K562 (cell line): ENCODE data around the gene AAK1. TPM values are rescaled to one million over a fixed set of nuclear protein-coding genes. Genes with fewer than 3 reads are reported as not detected.

Experiments
- ATAC-seq: fragments of 200-7000 bp; cut with Tn5 transposase; 3 replicates; pipeline ENCODE4 v1.9.1; 2020; ENCODE audit warnings: moderate library complexity
- BruUV-seq: library from RNA; stranded (reverse); fragments of 400-500 nt; replicated peaks from 2 replicates; lab custom pipeline; 2021; lab: Mats Ljungman, UMichigan
- CTCF ChIA-PET: fragments of 300-600 bp; formaldehyde crosslinking; extraction: SDS; loops from one replicate; lab custom pipeline; 2021; ENCODE audit warnings: low intra/inter-chr PET ratio; lab: Yijun Ruan, JAX
- POLR2A ChIA-PET: fragments of 300-600, 350-650 bp; sonication (Branson Sonifier 250); formaldehyde crosslinking; extraction: SDS; loops from one replicate; lab custom pipeline; 2021; ENCODE audit warnings: antibody characterized with exemption, inconsistent platforms; lab: Yijun Ruan, JAX
- DNase-seq, 4 experiments: peaks; one replicate each; pipeline versions ENCODE4 v3.0.0 to v3.0.0-alpha.2; 2011 to 2018; ENCODE audit warnings: low spot score in 3 of 4, mixed read lengths in 3 of 4; ENCODE audit errors: extremely low read depth in 1 of 4
- FAIRE-seq: peaks from 2 replicates; lab custom pipeline; 2011; peaks lifted over from hg19 to GRCh38; lab: Jason Lieb, UNC
- H2AFZ ChIP-seq: 2 replicates; pipeline ENCODE4 v1.6.0; 2011; ENCODE audit warnings: low read depth, low read length, control low read depth, inconsistent platforms
- H3K27ac ChIP-seq: fragments of 200-600 bp; 3 replicates; pipeline ENCODE4 v1.8.0; 2011; ENCODE audit warnings: low read depth, mild to moderate bottlenecking, control low read depth, inconsistent platforms, low read length, moderate library complexity, mixed read lengths; ENCODE audit errors: extremely low read depth
- H3K27me3 ChIP-seq, 2 experiments: fragments of 300-600 bp in 1 of 2; 2 replicates in 1 of 2; 3 replicates in 1 of 2; pipeline versions ENCODE4 v1.6.0 to v1.8.0; 2011; ENCODE audit warnings: inconsistent platforms in 2 of 2, low read length in 2 of 2, mild to moderate bottlenecking in 1 of 2, mixed read lengths in 1 of 2, moderate library complexity in 1 of 2; ENCODE audit not compliant: control insufficient read depth in 2 of 2, insufficient read depth in 2 of 2
- H3K36me3 ChIP-seq: fragments of 300-600 bp; 3 replicates; pipeline ENCODE4 v1.8.0; 2011; ENCODE audit warnings: mild to moderate bottlenecking, low read length, inconsistent platforms; ENCODE audit not compliant: control insufficient read depth, insufficient read depth
- H3K4me1 ChIP-seq, 2 experiments: fragments of 200-600 bp in 1 of 2; replicated peaks in 1 of 2; 2 replicates in 1 of 2; 3 replicates in 1 of 2; pipeline versions ENCODE4 v1.5.1 to v1.8.0; 2011; ENCODE audit warnings: inconsistent platforms in 2 of 2, low read length in 2 of 2, mild to moderate bottlenecking in 1 of 2, mixed read lengths in 1 of 2, moderate library complexity in 1 of 2; ENCODE audit not compliant: control insufficient read depth in 2 of 2, insufficient read depth in 2 of 2
- H3K4me2 ChIP-seq: 2 replicates; pipeline ENCODE4 v1.6.1; 2011; ENCODE audit warnings: low read length, control low read depth, inconsistent platforms, mixed read lengths; ENCODE audit not compliant: insufficient read depth
- H3K4me3 ChIP-seq: fragments of 200-600 bp; sonication (generic), shearing (Covaris generic); 2 replicates; pipeline ENCODE4 v1.5.1; 2016; ENCODE audit warnings: control low read depth, inconsistent platforms
- H3K79me2 ChIP-seq: fragments of 200-600 bp; 3 replicates; pipeline ENCODE4 v1.8.0; 2011; ENCODE audit warnings: low read length, inconsistent platforms; ENCODE audit not compliant: control insufficient read depth, insufficient read depth
- H3K9ac ChIP-seq, 2 experiments: 2 replicates each; pipeline versions ENCODE4 v1.6.0 to v1.6.1; 2011; ENCODE audit warnings: low read depth in 2 of 2, low read length in 2 of 2, control low read depth in 1 of 2, inconsistent platforms in 1 of 2, mild to moderate bottlenecking in 1 of 2, mixed read lengths in 1 of 2; ENCODE audit not compliant: insufficient read depth in 1 of 2
- H3K9me1 ChIP-seq: one replicate; pipeline ENCODE4 v1.6.0; 2011; ENCODE audit warnings: inconsistent platforms, mild to moderate bottlenecking, low read length, moderate library complexity; ENCODE audit not compliant: control insufficient read depth, insufficient read depth
- H3K9me3 ChIP-seq: replicated peaks from 2 replicates; pipeline ENCODE4 v1.5.1; 2011; ENCODE audit warnings: low read depth, low read length, inconsistent platforms; ENCODE audit not compliant: control insufficient read depth, insufficient read depth
- H4K20me1 ChIP-seq: replicated peaks from 2 replicates; pipeline ENCODE4 v1.6.1; 2011; ENCODE audit warnings: low read length, inconsistent platforms, mixed read lengths; ENCODE audit not compliant: control insufficient read depth, insufficient read depth
- HDAC1 ChIP-seq, 2 experiments: fragments of 450-650 bp; IDR thresholded peaks; 2 replicates each; pipeline ENCODE4 v1.6.1; 2016 to 2017; ENCODE audit warnings: inconsistent platforms in 1 of 2, mild to moderate bottlenecking in 1 of 2, moderate library complexity in 1 of 2
- HNRNPUL1 ChIP-seq: fragments of 200-400 bp; formaldehyde crosslinking; IDR thresholded peaks from 2 replicates; pipeline ENCODE4 v1.6.1; 2017; ENCODE audit warnings: low read length
- MAFF ChIP-seq: IDR thresholded peaks from 2 replicates; pipeline ENCODE4 v1.6.1; 2012; ENCODE audit warnings: low read length, improper control_type of control experiment
- POLR3A ChIP-seq: IDR thresholded peaks from 2 replicates; pipeline ENCODE4 v1.6.1; 2011; ENCODE audit warnings: borderline replicate concordance, mild to moderate bottlenecking, moderate library complexity; ENCODE audit not compliant: insufficient read length, insufficient read depth; ENCODE audit errors: extremely low read depth
- RFX5 ChIP-seq: IDR thresholded peaks from 2 replicates; pipeline ENCODE4 v1.6.1; 2011; ENCODE audit warnings: low read depth, mild to moderate bottlenecking, improper control_type of control experiment, low read length
- SLC30A9 ChIP-seq: fragments of 250-450 bp; sonication (Bioruptor Pico); IDR thresholded peaks from 2 replicates; pipeline ENCODE4 v1.8.0; 2022; ENCODE audit warnings: mild to moderate bottlenecking, moderate library complexity
- SMARCA5 ChIP-seq: fragments of 450-650 bp; IDR thresholded peaks from 2 replicates; pipeline ENCODE4 v1.6.1; 2016
- TRIM25 ChIP-seq: fragments of 450-650 bp; IDR thresholded peaks from 2 replicates; pipeline ENCODE4 v1.7.0; 2016; ENCODE audit warnings: borderline replicate concordance
- ZNF253 ChIP-seq: fragments of 250-450 bp; sonication (Bioruptor Pico); conservative IDR thresholded peaks from 2 replicates; pipeline ENCODE4 v1.6.1; 2021; ENCODE audit warnings: mild to moderate bottlenecking
- ZNF75A ChIP-seq: fragments of 450-650 bp; formaldehyde crosslinking; IDR thresholded peaks from 2 replicates; pipeline ENCODE4 v1.4.0; 2020; ENCODE audit warnings: mild to moderate bottlenecking
- WGBS: fragments of 100-300 bp; shearing (Covaris generic); methylation state at CpG from one replicate; pipeline ENCODE4 v1.1.6; 2016; ENCODE audit warnings: low coverage, mixed read lengths; ENCODE audit not compliant: insufficient coverage; ENCODE audit errors: missing lambda C conversion rate; 5-methylcytosine and 5-hydroxymethylcytosine counted together
- in situ Hi-C: fragments of 300-500 bp; cut with MboI; formaldehyde crosslinking; loops from 4 replicates; pipeline ENCODE4 v1.15.0; 2018; ENCODE audit warnings: inconsistent platforms, mixed read lengths
- intact Hi-C: fragments of 100-400 bp; cut with micrococcal nuclease; formaldehyde crosslinking; loops from 2 replicates; pipeline ENCODE4 v1.14.2; 2022
- polyA plus RNA-seq, 8 experiments: library from polyadenylated mRNA; depleted of rRNA in 4 of 8; stranded (reverse) in 5 of 8; unstranded in 3 of 8; fragments of >200 nt; fragmentation: Nextera tagmentation in 2 of 8; fragmentation: Illumina TruSeq in 1 of 8; extraction: Ambion mirVana in 2 of 8; extraction: Trizol in 1 of 8; gene quantifications; 2 replicates each; pipeline versions ENCODE4 v1.2.1 to v1.2.3, GENCODE V29; 2011 to 2014; ENCODE audit warnings: inconsistent platforms in 1 of 8, missing spikeins in 1 of 8
- total RNA-seq, 7 experiments: library from RNA; depleted of rRNA in 6 of 7; stranded (reverse); fragments of >200 nt in 6 of 7; fragmentation: Illumina TruSeq in 2 of 7; extraction: Trizol in 2 of 7; gene quantifications; 2 replicates each; pipeline versions ENCODE4 v1.2.1 to v1.2.3, GENCODE V29; 2011 to 2021; ENCODE audit warnings: low replicate concordance in 1 of 7
- TF ChIP-seq, protein P1 (sequence below): fragments of 150-350 bp; conservative IDR thresholded peaks from 2 replicates; pipeline ENCODE4 v1.6.1; 2014; ENCODE audit warnings: low read length
- TF ChIP-seq, protein P2 (sequence below): fragments of 450-650 bp; IDR thresholded peaks from 2 replicates; pipeline ENCODE4 v1.6.1; 2016; ENCODE audit warnings: missing biosample characterization, missing genetic modification characterization

Gene AAK1
- total and polyA plus RNA-seq, 9 of the 15 experiments (the other 6 are each of a cell fraction or from before 2014, with no cell fraction given), result 0.89 to 17.1 (median 6.0) TPM

DNA sequence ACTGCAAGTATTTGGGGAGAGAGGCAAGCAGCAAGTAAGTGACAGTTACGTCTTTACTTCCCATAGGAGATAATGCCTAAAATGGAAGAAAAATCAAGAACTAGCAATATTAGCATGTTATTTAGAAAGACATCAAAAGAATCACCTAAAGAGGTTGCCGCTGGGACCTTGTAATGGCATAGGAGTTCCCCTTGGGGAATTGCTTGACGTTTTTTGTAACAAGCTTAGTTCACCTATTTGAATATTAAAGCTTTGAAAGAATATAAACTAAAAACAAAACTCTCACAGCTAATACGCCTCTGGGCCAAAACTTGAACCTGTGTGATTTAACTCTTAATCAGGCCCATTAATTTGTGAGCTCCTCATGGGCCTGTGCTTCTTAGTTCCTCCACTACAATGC, 89.0 kb downstream of the AAK1 start:
- no TSS peak for BruUV-seq
- CTCF ChIA-PET, result no interaction called here
- Histone ChIP-seq H3K27me3 (no peaks in the 10 kb centered on the region), H2AFZ (no peak overlapping the region), H3K9ac (no peak overlapping the region), H3K9me3 (no peaks in the 10 kb centered on the region), H3K27ac (no peak overlapping the region), H3K4me3 (no peak overlapping the region), H3K79me2 (no peaks in the 10 kb centered on the region), H3K9me1 (no peaks in the 10 kb centered on the region), H3K4me1 (no peaks in the 10 kb centered on the region; a peak in 1 of 5 replicates), H3K4me2 (no peak overlapping the region), H3K36me3 (no peaks in the 10 kb centered on the region), H4K20me1 (no peaks in the 10 kb centered on the region)
- in situ Hi-C loops, result no loop called here
- ATAC-seq, result no peak
- intact Hi-C loops, result loop anchor here (10.0 kb wide), 1 partner anchor 180 kb away; no protein-coding TSS in a partner anchor
- POLR2A ChIA-PET, result interaction anchor here (0.6 kb wide), 1 partner anchor 58 kb away, joined by 3 read pairs; no protein-coding TSS in a partner anchor
- WGBS, result 80% methylated on average over 4 of the region's 4 CpGs
- DNase-seq, result no peak
- FAIRE-seq, result no peak
- TF ChIP-seq RFX5 (no peak), ZNF75A (CRISPR knock-in tag) (no peak), MAFF (no peak), SMARCA5 (no peak), ZNF253 (CRISPR knock-in tag) (no peak), POLR3A (no peak), TRIM25 (no peak), HDAC1 (IDR thresholded peaks at IDR 0.05) (no peak), SLC30A9 (CRISPR knock-in tag) (no peak), HNRNPUL1 (no peak)
- TF ChIP-seq, protein P1, sequence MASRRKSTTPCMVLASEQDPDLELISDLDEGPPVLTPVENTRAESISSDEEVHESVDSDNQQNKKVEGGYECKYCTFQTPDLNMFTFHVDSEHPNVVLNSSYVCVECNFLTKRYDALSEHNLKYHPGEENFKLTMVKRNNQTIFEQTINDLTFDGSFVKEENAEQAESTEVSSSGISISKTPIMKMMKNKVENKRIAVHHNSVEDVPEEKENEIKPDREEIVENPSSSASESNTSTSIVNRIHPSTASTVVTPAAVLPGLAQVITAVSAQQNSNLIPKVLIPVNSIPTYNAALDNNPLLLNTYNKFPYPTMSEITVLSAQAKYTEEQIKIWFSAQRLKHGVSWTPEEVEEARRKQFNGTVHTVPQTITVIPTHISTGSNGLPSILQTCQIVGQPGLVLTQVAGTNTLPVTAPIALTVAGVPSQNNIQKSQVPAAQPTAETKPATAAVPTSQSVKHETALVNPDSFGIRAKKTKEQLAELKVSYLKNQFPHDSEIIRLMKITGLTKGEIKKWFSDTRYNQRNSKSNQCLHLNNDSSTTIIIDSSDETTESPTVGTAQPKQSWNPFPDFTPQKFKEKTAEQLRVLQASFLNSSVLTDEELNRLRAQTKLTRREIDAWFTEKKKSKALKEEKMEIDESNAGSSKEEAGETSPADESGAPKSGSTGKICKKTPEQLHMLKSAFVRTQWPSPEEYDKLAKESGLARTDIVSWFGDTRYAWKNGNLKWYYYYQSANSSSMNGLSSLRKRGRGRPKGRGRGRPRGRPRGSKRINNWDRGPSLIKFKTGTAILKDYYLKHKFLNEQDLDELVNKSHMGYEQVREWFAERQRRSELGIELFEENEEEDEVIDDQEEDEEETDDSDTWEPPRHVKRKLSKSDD, result no peak
- TF ChIP-seq, protein P2, sequence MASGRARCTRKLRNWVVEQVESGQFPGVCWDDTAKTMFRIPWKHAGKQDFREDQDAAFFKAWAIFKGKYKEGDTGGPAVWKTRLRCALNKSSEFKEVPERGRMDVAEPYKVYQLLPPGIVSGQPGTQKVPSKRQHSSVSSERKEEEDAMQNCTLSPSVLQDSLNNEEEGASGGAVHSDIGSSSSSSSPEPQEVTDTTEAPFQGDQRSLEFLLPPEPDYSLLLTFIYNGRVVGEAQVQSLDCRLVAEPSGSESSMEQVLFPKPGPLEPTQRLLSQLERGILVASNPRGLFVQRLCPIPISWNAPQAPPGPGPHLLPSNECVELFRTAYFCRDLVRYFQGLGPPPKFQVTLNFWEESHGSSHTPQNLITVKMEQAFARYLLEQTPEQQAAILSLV (tag), result no peak
